ENCODE measurements around the gene TRMT10B.

DNA sequence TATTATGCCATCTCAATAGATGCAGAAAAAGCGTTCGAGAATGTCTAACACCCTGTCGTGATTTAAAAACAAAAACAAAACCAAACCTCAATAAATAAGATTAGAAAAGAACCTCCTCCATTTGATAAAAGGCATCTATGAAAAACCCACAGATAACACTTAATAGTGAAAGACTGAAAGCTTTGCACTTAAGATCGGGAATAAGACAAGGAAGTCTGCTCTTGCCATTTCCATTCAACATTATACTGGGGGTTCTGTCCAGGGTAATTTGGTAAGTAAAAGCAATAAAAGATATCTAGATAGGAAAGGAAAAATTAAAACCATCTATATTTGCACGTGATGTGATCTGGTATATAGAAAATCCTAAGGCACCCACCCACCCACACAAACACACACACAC lies 38.5 kb downstream of the TRMT10B start:
- TF ChIP-seq, protein P1, sequence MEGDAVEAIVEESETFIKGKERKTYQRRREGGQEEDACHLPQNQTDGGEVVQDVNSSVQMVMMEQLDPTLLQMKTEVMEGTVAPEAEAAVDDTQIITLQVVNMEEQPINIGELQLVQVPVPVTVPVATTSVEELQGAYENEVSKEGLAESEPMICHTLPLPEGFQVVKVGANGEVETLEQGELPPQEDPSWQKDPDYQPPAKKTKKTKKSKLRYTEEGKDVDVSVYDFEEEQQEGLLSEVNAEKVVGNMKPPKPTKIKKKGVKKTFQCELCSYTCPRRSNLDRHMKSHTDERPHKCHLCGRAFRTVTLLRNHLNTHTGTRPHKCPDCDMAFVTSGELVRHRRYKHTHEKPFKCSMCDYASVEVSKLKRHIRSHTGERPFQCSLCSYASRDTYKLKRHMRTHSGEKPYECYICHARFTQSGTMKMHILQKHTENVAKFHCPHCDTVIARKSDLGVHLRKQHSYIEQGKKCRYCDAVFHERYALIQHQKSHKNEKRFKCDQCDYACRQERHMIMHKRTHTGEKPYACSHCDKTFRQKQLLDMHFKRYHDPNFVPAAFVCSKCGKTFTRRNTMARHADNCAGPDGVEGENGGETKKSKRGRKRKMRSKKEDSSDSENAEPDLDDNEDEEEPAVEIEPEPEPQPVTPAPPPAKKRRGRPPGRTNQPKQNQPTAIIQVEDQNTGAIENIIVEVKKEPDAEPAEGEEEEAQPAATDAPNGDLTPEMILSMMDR (conservative IDR thresholded peaks at IDR 0.05) = no peak
- TF ChIP-seq EZH2 (IDR thresholded peaks at IDR 0.05; ENCODE audit: low read depth) = no peak
